Measurements from ENCODE around the gene EFEMP1.

GRCh38 chr2:55910077-55910476 lies 13.5 kb downstream of the EFEMP1 start:
- TF ChIP-seq CTCF (CRISPR knock-in tag; IDR thresholded peaks at IDR 0.05) (no peak), MAFK (conservative IDR thresholded peaks at IDR 0.05 in 1 of 2, IDR thresholded peaks at IDR 0.05 in 1 of 2; ENCODE audit: low read length in 2 of 2) (peak; percentile 86 to 91), PBX2 (CRISPR knock-in tag; IDR thresholded peaks at IDR 0.05) (no peak), ARNTL (CRISPR knock-in tag; IDR thresholded peaks at IDR 0.05) (no peak), ZNF619 (CRISPR knock-in tag; IDR thresholded peaks at IDR 0.05) (no peak), GTF2F1 (IDR thresholded peaks at IDR 0.05; ENCODE audit: low read length) (no peak), PHF8 (CRISPR knock-in tag; IDR thresholded peaks at IDR 0.05) (no peak), EZH2 (conservative IDR thresholded peaks at IDR 0.05; ENCODE audit: low read depth, low read length) (no peak), FIP1L1 (IDR thresholded peaks at IDR 0.05; ENCODE audit: borderline replicate concordance, insufficient read depth, low read depth, low read length) (no peak), REST (IDR thresholded peaks at IDR 0.05; ENCODE audit: borderline replicate concordance in 1 of 2, low read depth in 1 of 2, low read length in 2 of 2) (no peak)
- TF ChIP-seq, protein P1, sequence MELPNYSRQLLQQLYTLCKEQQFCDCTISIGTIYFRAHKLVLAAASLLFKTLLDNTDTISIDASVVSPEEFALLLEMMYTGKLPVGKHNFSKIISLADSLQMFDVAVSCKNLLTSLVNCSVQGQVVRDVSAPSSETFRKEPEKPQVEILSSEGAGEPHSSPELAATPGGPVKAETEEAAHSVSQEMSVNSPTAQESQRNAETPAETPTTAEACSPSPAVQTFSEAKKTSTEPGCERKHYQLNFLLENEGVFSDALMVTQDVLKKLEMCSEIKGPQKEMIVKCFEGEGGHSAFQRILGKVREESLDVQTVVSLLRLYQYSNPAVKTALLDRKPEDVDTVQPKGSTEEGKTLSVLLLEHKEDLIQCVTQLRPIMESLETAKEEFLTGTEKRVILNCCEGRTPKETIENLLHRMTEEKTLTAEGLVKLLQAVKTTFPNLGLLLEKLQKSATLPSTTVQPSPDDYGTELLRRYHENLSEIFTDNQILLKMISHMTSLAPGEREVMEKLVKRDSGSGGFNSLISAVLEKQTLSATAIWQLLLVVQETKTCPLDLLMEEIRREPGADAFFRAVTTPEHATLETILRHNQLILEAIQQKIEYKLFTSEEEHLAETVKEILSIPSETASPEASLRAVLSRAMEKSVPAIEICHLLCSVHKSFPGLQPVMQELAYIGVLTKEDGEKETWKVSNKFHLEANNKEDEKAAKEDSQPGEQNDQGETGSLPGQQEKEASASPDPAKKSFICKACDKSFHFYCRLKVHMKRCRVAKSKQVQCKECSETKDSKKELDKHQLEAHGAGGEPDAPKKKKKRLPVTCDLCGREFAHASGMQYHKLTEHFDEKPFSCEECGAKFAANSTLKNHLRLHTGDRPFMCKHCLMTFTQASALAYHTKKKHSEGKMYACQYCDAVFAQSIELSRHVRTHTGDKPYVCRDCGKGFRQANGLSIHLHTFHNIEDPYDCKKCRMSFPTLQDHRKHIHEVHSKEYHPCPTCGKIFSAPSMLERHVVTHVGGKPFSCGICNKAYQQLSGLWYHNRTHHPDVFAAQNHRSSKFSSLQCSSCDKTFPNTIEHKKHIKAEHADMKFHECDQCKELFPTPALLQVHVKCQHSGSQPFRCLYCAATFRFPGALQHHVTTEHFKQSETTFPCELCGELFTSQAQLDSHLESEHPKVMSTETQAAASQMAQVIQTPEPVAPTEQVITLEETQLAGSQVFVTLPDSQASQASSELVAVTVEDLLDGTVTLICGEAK (IDR thresholded peaks at IDR 0.05), result no peak
- TF ChIP-seq, protein P1 (CRISPR knock-in tag; IDR thresholded peaks at IDR 0.05), result no peak
- TF ChIP-seq, protein P2, sequence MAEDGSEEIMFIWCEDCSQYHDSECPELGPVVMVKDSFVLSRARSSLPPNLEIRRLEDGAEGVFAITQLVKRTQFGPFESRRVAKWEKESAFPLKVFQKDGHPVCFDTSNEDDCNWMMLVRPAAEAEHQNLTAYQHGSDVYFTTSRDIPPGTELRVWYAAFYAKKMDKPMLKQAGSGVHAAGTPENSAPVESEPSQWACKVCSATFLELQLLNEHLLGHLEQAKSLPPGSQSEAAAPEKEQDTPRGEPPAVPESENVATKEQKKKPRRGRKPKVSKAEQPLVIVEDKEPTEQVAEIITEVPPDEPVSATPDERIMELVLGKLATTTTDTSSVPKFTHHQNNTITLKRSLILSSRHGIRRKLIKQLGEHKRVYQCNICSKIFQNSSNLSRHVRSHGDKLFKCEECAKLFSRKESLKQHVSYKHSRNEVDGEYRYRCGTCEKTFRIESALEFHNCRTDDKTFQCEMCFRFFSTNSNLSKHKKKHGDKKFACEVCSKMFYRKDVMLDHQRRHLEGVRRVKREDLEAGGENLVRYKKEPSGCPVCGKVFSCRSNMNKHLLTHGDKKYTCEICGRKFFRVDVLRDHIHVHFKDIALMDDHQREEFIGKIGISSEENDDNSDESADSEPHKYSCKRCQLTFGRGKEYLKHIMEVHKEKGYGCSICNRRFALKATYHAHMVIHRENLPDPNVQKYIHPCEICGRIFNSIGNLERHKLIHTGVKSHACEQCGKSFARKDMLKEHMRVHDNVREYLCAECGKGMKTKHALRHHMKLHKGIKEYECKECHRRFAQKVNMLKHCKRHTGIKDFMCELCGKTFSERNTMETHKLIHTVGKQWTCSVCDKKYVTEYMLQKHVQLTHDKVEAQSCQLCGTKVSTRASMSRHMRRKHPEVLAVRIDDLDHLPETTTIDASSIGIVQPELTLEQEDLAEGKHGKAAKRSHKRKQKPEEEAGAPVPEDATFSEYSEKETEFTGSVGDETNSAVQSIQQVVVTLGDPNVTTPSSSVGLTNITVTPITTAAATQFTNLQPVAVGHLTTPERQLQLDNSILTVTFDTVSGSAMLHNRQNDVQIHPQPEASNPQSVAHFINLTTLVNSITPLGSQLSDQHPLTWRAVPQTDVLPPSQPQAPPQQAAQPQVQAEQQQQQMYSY (CRISPR knock-in tag; IDR thresholded peaks at IDR 0.05), result no peak
- TF ChIP-seq, protein P3, sequence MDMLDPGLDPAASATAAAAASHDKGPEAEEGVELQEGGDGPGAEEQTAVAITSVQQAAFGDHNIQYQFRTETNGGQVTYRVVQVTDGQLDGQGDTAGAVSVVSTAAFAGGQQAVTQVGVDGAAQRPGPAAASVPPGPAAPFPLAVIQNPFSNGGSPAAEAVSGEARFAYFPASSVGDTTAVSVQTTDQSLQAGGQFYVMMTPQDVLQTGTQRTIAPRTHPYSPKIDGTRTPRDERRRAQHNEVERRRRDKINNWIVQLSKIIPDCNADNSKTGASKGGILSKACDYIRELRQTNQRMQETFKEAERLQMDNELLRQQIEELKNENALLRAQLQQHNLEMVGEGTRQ (IDR thresholded peaks at IDR 0.05; ENCODE audit: low read depth, low read length), result no peak
- TF ChIP-seq, protein P3 (CRISPR knock-in tag; IDR thresholded peaks at IDR 0.05; ENCODE audit: borderline replicate concordance), result no peak
